Measurements from ENCODE around the gene ATG13. TPM values are rescaled to one million over a fixed set of nuclear protein-coding genes. Genes with fewer than 3 reads are reported as not detected.
A peak's percentile ranks its signal among the peaks of the same experiment; 100 is the strongest.

Gene ATG13
- total RNA-seq, 3 donors from 2014 or later, result 84.2 to 113 (median 87.5) TPM

DNA sequence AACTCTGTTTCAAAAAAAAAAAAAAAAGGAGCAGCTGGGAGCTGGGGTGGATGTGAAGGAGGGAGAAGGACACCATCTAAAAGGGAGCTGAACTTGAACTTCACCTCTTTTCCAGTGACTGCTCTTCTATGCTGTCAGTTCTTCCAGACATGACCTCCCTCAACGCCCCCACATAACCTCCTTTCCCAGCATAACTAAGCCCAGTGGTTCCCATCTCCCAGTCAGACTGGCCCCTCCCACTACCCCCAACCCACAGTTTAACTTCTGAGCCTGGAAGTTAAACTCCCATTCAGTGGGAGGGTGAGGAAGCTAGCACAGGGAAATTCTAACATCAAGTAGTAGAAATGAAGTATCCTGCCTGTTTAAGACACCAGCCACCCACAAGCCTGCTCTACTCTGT lies 81.2 kb downstream of the ATG13 start:
- no peak for DNase-seq (ENCODE audit: low spot score in 2 of 2)
- H3K27me3 ChIP-seq, result no peaks in the 10 kb centered on the region
- intact Hi-C loops (cut with DNase I; ENCODE audit: low total_unique reads), result no loop called here
- no peaks in the 10 kb centered on the region for H3K9me3 ChIP-seq
- H3K4me3 ChIP-seq, result peak overlapping the region in 1 of 3 donors; percentile 89
- peaks cover 13 to 23% of the 10 kb centered on the region in 2 donors for H3K4me1 ChIP-seq
- TF ChIP-seq POLR2AphosphoS5 (IDR thresholded peaks at IDR 0.05) (no peak), POLR2A (IDR thresholded peaks at IDR 0.05) (no peak)
- TF ChIP-seq, protein P1, sequence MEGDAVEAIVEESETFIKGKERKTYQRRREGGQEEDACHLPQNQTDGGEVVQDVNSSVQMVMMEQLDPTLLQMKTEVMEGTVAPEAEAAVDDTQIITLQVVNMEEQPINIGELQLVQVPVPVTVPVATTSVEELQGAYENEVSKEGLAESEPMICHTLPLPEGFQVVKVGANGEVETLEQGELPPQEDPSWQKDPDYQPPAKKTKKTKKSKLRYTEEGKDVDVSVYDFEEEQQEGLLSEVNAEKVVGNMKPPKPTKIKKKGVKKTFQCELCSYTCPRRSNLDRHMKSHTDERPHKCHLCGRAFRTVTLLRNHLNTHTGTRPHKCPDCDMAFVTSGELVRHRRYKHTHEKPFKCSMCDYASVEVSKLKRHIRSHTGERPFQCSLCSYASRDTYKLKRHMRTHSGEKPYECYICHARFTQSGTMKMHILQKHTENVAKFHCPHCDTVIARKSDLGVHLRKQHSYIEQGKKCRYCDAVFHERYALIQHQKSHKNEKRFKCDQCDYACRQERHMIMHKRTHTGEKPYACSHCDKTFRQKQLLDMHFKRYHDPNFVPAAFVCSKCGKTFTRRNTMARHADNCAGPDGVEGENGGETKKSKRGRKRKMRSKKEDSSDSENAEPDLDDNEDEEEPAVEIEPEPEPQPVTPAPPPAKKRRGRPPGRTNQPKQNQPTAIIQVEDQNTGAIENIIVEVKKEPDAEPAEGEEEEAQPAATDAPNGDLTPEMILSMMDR (IDR thresholded peaks at IDR 0.05), result no peak
- H3K36me3 ChIP-seq, result no peaks in the 10 kb centered on the region
- H3K27ac ChIP-seq, result no peak overlapping the region

DNA sequence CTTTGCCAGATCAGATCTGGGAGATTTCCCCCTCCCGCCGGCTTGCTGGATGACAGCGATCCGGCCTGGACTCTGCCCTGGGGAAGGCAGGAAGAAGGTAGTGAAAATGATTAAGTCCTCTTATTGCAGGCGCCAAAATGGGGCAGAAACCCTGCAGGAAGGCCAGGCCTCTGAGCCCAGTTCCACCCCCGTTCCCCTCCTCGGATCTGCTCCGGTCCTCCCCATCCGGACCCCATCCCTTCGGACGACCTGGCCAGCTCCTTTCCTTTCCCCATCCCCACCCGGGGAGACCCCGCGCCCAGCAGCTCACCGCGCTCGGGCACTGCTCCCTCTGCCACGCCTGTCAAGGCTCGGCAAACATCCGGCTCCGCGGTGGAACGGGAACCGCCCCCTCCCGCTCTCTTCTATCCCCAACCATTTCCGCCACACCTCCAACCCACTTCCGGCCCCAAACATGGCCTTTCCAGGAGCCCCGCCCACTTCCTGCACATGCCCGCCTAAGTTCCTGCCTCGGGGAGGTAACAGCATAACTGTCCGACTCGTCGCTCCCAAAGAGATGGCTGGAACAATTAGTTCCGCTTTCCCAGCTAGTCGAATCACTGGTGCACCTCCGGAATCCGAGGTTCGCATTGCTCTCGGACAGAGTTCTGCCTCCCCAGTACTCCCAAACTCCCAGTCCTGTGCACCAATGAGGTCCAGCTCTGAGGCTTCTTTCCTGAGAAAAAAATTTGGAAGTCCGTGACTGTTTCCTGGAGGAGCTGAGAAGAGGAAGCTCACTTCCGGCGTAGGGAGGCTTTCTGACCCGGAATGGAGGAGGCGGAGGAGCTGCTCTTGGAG lies 83.1 kb downstream of the ATG13 start, which contains the start of the genes ARHGAP1 and ZNF408:
Gene ARHGAP1, minus strand, starts transcription at position 379 of the 837 bp plus-strand sequence. CDS start 4,512 bp downstream, outside the sequence.
Gene ZNF408, plus strand, starts transcription at position 791 of the 837 bp plus-strand sequence. Its CDS starts 17 bp downstream, at position 808.
- Histone ChIP-seq H3K9me3 (no peaks in the 10 kb centered on the region), H3K4me3 (peak within 1 kb of the TSS; percentile 82 to 100 (median 89)), H3K27me3 (no peaks in the 10 kb centered on the region), H3K36me3 (peaks cover 16% of the 10 kb centered on the region), H3K4me1 (peaks cover 13 to 23% of the 10 kb centered on the region in 2 donors), H3K27ac (peak within 1 kb of the TSS; percentile 90 to 96)
- peak; percentile 99 for DNase-seq (ENCODE audit: low spot score in 2 of 2)
- TF ChIP-seq POLR2AphosphoS5 (IDR thresholded peaks at IDR 0.05) (peak; percentile 81 to 87 (median 81)), POLR2A (IDR thresholded peaks at IDR 0.05) (peak; percentile 58)
- TF ChIP-seq, protein P1 (IDR thresholded peaks at IDR 0.05), result no peak
- intact Hi-C loops (cut with DNase I; ENCODE audit: low total_unique reads), result no loop called here

DNA sequence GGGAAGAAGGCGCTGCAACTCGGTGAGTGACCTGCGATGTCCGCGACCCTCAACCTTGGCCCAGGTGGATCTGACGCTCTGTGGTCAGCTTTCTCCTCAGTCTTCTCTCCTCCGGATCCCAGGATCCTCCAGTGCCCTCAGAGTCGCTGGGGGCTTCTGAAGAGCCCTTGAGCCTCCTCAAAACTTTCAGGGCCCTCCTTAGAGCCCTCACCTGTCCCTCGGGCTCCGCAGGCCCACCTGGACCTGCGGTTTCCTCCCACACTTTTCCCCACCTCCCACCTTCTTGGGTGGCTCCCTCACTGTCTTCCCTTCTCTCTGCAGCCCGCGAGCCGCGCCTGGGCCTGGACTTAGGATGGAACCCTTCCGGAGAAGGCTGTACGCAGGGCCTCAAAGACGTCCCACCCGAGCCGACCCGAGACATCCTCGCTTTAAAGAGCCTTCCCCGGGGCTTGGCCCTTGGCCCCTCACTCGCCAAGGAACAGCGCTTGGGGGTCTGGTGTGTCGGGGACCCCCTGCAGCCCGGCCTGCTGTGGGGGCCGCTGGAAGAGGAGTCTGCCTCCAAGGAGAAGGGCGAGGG lies 83.8 kb downstream of the ATG13 start:
- H3K9me3 ChIP-seq, result no peaks in the 10 kb centered on the region
- DNase-seq (ENCODE audit: low spot score in 2 of 2), result no peak
- H3K27me3 ChIP-seq, result no peaks in the 10 kb centered on the region
- H3K4me3 ChIP-seq, result peak overlapping the region; percentile 82 to 100 (median 89)
- H3K36me3 ChIP-seq, result peaks cover 20% of the 10 kb centered on the region
- intact Hi-C loops (cut with DNase I; ENCODE audit: low total_unique reads), result no loop called here
- peaks cover 13 to 23% of the 10 kb centered on the region in 2 donors for H3K4me1 ChIP-seq
- TF ChIP-seq, protein P1 (IDR thresholded peaks at IDR 0.05), result no peak
- no peak for TF ChIP-seq POLR2AphosphoS5 (IDR thresholded peaks at IDR 0.05)
- TF ChIP-seq POLR2A (IDR thresholded peaks at IDR 0.05), result no peak
- H3K27ac ChIP-seq, result peak overlapping the region; percentile 90 to 96

DNA sequence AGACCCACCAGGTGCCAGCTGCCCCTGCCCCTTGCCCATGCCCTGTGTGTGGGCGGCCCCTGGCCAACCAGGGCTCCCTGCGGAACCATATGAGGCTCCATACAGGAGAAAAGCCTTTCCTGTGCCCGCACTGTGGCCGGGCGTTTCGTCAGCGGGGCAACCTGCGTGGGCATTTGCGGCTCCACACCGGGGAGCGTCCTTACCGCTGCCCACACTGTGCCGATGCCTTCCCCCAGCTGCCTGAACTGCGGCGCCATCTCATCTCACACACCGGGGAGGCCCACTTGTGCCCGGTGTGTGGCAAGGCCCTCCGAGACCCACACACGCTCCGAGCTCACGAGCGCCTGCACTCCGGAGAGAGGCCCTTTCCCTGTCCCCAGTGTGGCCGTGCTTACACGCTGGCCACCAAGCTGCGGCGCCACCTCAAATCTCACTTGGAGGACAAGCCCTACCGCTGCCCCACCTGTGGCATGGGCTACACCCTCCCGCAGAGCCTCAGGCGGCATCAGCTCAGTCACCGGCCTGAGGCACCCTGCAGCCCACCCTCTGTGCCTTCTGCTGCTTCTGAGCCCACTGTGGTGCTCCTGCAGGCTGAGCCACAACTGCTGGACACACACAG lies 87.8 kb downstream of the ATG13 start:
- Histone ChIP-seq H3K36me3 (peaks cover 20% of the 10 kb centered on the region), H3K27me3 (no peaks in the 10 kb centered on the region), H3K4me1 (peaks cover 0 to 7% of the 10 kb centered on the region in 2 donors), H3K4me3 (no peak overlapping the region), H3K27ac (no peak overlapping the region), H3K9me3 (no peaks in the 10 kb centered on the region)
- TF ChIP-seq, protein P1 (IDR thresholded peaks at IDR 0.05), result no peak
- no peak for TF ChIP-seq POLR2AphosphoS5 (IDR thresholded peaks at IDR 0.05)
- no peak for TF ChIP-seq POLR2A (IDR thresholded peaks at IDR 0.05)
- intact Hi-C loops (cut with DNase I; ENCODE audit: low total_unique reads), result no loop called here
- no peak for DNase-seq (ENCODE audit: low spot score in 2 of 2)
